HFFc6 (cell line): ENCODE data around the gene PRPS1L1. TPM values are rescaled to one million over a fixed set of nuclear protein-coding genes. Genes with fewer than 3 reads are reported as not detected.
A peak's percentile ranks its signal among the peaks of the same experiment; 100 is the strongest.

Experiments used
- DNase-seq: peaks from one replicate; pipeline ENCODE4 v3.0.0-alpha.2; 2018
- H3K27ac Mint-ChIP-seq: 2 replicates; pipeline ENCODE4 v1.8.0; 2020; ENCODE audit warnings: mild to moderate bottlenecking, mixed read lengths
- H3K27me3 Mint-ChIP-seq: 2 replicates; pipeline ENCODE4 v1.8.0; 2021; ENCODE audit warnings: mild to moderate bottlenecking, moderate library complexity, mixed read lengths; ENCODE audit not compliant: insufficient read depth
- H3K36me3 Mint-ChIP-seq: 2 replicates; pipeline ENCODE4 v1.8.0; 2021; ENCODE audit warnings: low read depth, mixed read lengths
- H3K4me1 Mint-ChIP-seq: 2 replicates; pipeline ENCODE4 v1.8.0; 2020; ENCODE audit warnings: low read depth, mixed read lengths
- H3K4me3 Mint-ChIP-seq: 2 replicates; pipeline ENCODE4 v1.8.0; 2020; ENCODE audit warnings: mild to moderate bottlenecking, moderate library complexity, mixed read lengths
- H3K9me3 Mint-ChIP-seq: 2 replicates; pipeline ENCODE4 v1.8.0; 2020; ENCODE audit warnings: mild to moderate bottlenecking, mixed read lengths
- CTCF ChIP-seq: fragments of 200-600 bp; sonication (generic); IDR thresholded peaks from 2 replicates; pipeline ENCODE4 v1.5.0; 2021; ENCODE audit warnings: antibody characterized with exemption, mild to moderate bottlenecking
- total RNA-seq, 6 experiments: library from RNA; stranded (reverse); fragmentation: NEBNext Ultra II Directional; extraction: Animal tissue kit (Norgen Biotek cat#: 25700); gene quantifications; 2 replicates in 1 of 6; 3 replicates in 5 of 6; pipeline ENCODE4 v1.2.3, GENCODE V29; 2021

The PRPS1L1 gene
- total RNA-seq, 6 experiments from 2014 or later = not detected

GRCh38 chr7:18030758-18031157 lies 3.1 kb upstream of the PRPS1L1 start:
- DNase-seq = no peak
- no peak for TF ChIP-seq CTCF
- peaks cover 1% of the 10 kb centered on the region; the same call in 1 of the 2 replicates for H3K27me3 Mint-ChIP-seq
- H3K9me3 Mint-ChIP-seq = no peaks in the 10 kb centered on the region
- no peaks in the 10 kb centered on the region for H3K36me3 Mint-ChIP-seq
- H3K4me3 Mint-ChIP-seq = no peak overlapping the region
- no peak overlapping the region for H3K27ac Mint-ChIP-seq
- H3K4me1 Mint-ChIP-seq = no peaks in the 10 kb centered on the region

GRCh38 chr7:18020138-18020715 lies 7.4 kb downstream of the PRPS1L1 start:
- Mint-ChIP-seq H3K4me3 (peak overlapping the region; percentile 1; the same call in 1 of the 2 replicates), H3K27me3 (peaks cover 2% of the 10 kb centered on the region), H3K36me3 (no peaks in the 10 kb centered on the region), H3K9me3 (no peaks in the 10 kb centered on the region), H3K4me1 (peaks cover 15% of the 10 kb centered on the region), H3K27ac (peak overlapping the region; percentile 10)
- TF ChIP-seq CTCF = no peak
- DNase-seq = no peak

- no peak for TF ChIP-seq CTCF
- Mint-ChIP-seq H3K36me3 (no peaks in the 10 kb centered on the region), H3K4me3 (peak overlapping the region; percentile 1; the same call in 1 of the 2 replicates)
These were observed 8.1 kb downstream of the PRPS1L1 start for GRCh38 chr7:18019555-18019954.

GRCh38 chr7:18018296-18019215 lies 9.1 kb downstream of the PRPS1L1 start:
- DNase-seq = no peak
- no peak overlapping the region for H3K4me3 Mint-ChIP-seq
- peaks cover 28% of the 10 kb centered on the region for H3K4me1 Mint-ChIP-seq
- H3K36me3 Mint-ChIP-seq = no peaks in the 10 kb centered on the region
- H3K27ac Mint-ChIP-seq = no peak overlapping the region
- H3K27me3 Mint-ChIP-seq = no peaks in the 10 kb centered on the region; the same call in none of the 2 replicates
- TF ChIP-seq CTCF = no peak
- no peaks in the 10 kb centered on the region for H3K9me3 Mint-ChIP-seq

More at GRCh38 chr7:18019555-18019954, 8.1 kb downstream of the PRPS1L1 start:
- peaks cover 18% of the 10 kb centered on the region for H3K4me1 Mint-ChIP-seq
- no peaks in the 10 kb centered on the region; the same call in 1 of the 2 replicates for H3K27me3 Mint-ChIP-seq
- peak overlapping the region; percentile 10 for H3K27ac Mint-ChIP-seq
- H3K9me3 Mint-ChIP-seq = no peaks in the 10 kb centered on the region
- peak; percentile 31 for DNase-seq

GRCh38 chr7:18016547-18017444 lies 10.8 kb downstream of the PRPS1L1 start:
- no peaks in the 10 kb centered on the region for H3K36me3 Mint-ChIP-seq
- H3K4me1 Mint-ChIP-seq = peaks cover 30% of the 10 kb centered on the region
- H3K27ac Mint-ChIP-seq = no peak overlapping the region
- no peak for DNase-seq
- TF ChIP-seq CTCF = no peak
- H3K4me3 Mint-ChIP-seq = no peak overlapping the region
- no peaks in the 10 kb centered on the region; the same call in none of the 2 replicates for H3K27me3 Mint-ChIP-seq
- H3K9me3 Mint-ChIP-seq = no peaks in the 10 kb centered on the region
